ENCODE results near the gene ALDH1L1.

DNA sequence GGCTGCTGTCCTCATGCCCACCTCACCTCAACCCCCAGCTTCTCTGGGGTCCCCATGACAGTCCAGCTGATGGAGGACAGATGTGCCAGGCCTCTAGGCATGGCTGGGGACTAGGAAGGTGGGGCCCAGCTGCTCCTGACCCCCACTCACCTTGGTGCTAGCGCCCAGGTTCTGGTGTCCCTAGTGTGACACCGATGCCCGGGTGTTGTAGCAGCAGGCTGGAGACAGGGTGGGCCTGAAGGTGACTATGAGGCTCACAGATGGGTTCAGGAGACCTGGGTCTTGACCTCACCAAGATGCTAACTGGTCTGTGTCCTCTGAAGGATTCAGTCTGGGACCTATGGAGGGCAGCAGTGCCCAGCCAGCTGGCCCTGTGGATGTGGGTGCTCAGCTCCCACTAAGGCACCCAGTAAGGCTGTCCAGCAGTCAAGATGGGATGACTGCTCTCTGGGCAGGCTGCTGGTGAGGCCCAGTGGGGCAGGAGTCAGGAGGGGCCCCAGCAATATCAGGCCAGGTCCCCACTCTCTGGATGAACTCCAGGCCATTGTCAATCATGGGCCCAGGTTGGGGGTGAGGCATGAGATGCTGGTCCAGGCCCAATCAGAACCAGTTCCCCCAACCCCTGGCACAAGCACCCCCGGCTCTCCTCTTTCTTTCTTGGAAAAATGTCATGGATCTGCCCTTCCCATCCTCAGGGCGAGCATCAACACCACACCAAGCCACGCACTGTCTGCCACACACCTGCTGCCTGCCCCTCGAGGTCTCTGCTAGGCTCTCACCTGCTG lies 33.0 kb downstream of the ALDH1L1 start:
- TF ChIP-seq, protein P1, sequence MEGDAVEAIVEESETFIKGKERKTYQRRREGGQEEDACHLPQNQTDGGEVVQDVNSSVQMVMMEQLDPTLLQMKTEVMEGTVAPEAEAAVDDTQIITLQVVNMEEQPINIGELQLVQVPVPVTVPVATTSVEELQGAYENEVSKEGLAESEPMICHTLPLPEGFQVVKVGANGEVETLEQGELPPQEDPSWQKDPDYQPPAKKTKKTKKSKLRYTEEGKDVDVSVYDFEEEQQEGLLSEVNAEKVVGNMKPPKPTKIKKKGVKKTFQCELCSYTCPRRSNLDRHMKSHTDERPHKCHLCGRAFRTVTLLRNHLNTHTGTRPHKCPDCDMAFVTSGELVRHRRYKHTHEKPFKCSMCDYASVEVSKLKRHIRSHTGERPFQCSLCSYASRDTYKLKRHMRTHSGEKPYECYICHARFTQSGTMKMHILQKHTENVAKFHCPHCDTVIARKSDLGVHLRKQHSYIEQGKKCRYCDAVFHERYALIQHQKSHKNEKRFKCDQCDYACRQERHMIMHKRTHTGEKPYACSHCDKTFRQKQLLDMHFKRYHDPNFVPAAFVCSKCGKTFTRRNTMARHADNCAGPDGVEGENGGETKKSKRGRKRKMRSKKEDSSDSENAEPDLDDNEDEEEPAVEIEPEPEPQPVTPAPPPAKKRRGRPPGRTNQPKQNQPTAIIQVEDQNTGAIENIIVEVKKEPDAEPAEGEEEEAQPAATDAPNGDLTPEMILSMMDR (IDR thresholded peaks at IDR 0.05) = no peak
- no peak for TF ChIP-seq POLR2A (IDR thresholded peaks at IDR 0.05)

Data from body of pancreas (tissue), 4 donors.